ENCODE data around the gene ALG3. TPM values are rescaled to one million over a fixed set of nuclear protein-coding genes. Genes with fewer than 3 reads are reported as not detected.

The ALG3 gene
- polyA plus RNA-seq, 4 donors = 29.2 to 40.6 (median 36.8) TPM

- DNase-seq (ENCODE audit: low read depth in 4 of 4, low spot score in 3 of 4) = no peak
These were observed 12.0 kb upstream of the ALG3 start for GRCh38 chr3:184260724-184261269.

- no peak for DNase-seq (ENCODE audit: low read depth in 4 of 4, low spot score in 3 of 4)
These were observed 11.3 kb upstream of the ALG3 start for GRCh38 chr3:184259878-184260723.

GRCh38 chr3:184259396-184259877, 10.7 kb upstream of the ALG3 start:
- DNase-seq (ENCODE audit: low read depth in 4 of 4, low spot score in 3 of 4) = no peak

- DNase-seq (ENCODE audit: low read depth in 4 of 4, low spot score in 3 of 4) = no peak
These were observed 10.2 kb upstream of the ALG3 start for GRCh38 chr3:184258926-184259325.

GRCh38 chr3:184257083-184257915, 8.5 kb upstream of the ALG3 start:
- DNase-seq (ENCODE audit: low read depth in 4 of 4, low spot score in 3 of 4) = no peak

GRCh38 chr3:184255291-184256039, 6.7 kb upstream of the ALG3 start:
- DNase-seq (ENCODE audit: low read depth in 4 of 4, low spot score in 3 of 4) = no peak

GRCh38 chr3:184250167-184250828, 1.5 kb upstream of the ALG3 start:
- DNase-seq (ENCODE audit: low read depth in 4 of 4, low spot score in 3 of 4) = peak in 3 of 4 donors; percentile 59 to 73 (median 72)

- DNase-seq (ENCODE audit: low read depth in 4 of 4, low spot score in 3 of 4) = peak; percentile 83 to 88 (median 85)
These were observed 827 bp upstream of the ALG3 start, which contains the start of gene EEF1AKMT4 for GRCh38 chr3:184249412-184250166. Gene EEF1AKMT4 (plus strand): TSS chr3:184249672. CDS start chr3:184249695, 23 bp downstream.

- no peak for DNase-seq (ENCODE audit: low read depth in 4 of 4, low spot score in 3 of 4)
These were observed 6.5 kb downstream of the ALG3 start for GRCh38 chr3:184242297-184242685.

GRCh38 chr3:184241447-184242296, 7.1 kb downstream of the ALG3 start:
- DNase-seq (ENCODE audit: low read depth in 4 of 4, low spot score in 3 of 4) = no peak

- DNase-seq (ENCODE audit: low read depth in 4 of 4, low spot score in 3 of 4) = no peak
These were observed 7.7 kb downstream of the ALG3 start for GRCh38 chr3:184241141-184241446.

- DNase-seq (ENCODE audit: low read depth in 4 of 4, low spot score in 3 of 4) = no peak
These were observed 8.2 kb downstream of the ALG3 start for GRCh38 chr3:184240384-184241140.

GRCh38 chr3:184239708-184240107, 9.1 kb downstream of the ALG3 start:
- DNase-seq (ENCODE audit: low read depth in 4 of 4, low spot score in 3 of 4) = no peak

GRCh38 chr3:184239221-184239620, 9.5 kb downstream of the ALG3 start:
- DNase-seq (ENCODE audit: low read depth in 4 of 4, low spot score in 3 of 4) = no peak

- DNase-seq (ENCODE audit: low read depth in 4 of 4, low spot score in 3 of 4) = no peak
These were observed 10.4 kb downstream of the ALG3 start for GRCh38 chr3:184238246-184238818.

GRCh38 chr3:184237807-184238206, 11.0 kb downstream of the ALG3 start:
- DNase-seq (ENCODE audit: low read depth in 4 of 4, low spot score in 3 of 4) = no peak

- no peak for DNase-seq (ENCODE audit: low read depth in 4 of 4, low spot score in 3 of 4)
These were observed 11.6 kb downstream of the ALG3 start for GRCh38 chr3:184237211-184237610.

Data from right renal pelvis (tissue), 4 donors.